ENCODE measurements around the gene DNMBP.

Gene DNMBP

GRCh38 chr10:100036850-100037249, 27.1 kb upstream of the DNMBP start:
- peaks cover 4% of the 10 kb centered on the region; the same call in 1 of the 2 replicates for H3K4me1 ChIP-seq (ENCODE audit: control insufficient read depth, insufficient read depth, low read length)
- no peak overlapping the region for H3K9ac ChIP-seq (ENCODE audit: low read length)
- no peak overlapping the region for H3K4me3 ChIP-seq (ENCODE audit: low read depth, low read length)
- no peaks in the 10 kb centered on the region for H3K27me3 ChIP-seq (ENCODE audit: control insufficient read depth, insufficient read depth, low read length)
- H3K27ac ChIP-seq (ENCODE audit: low read depth, low read length), result no peak overlapping the region
- H3K9me3 ChIP-seq (ENCODE audit: control insufficient read depth, insufficient read depth, low read depth, low read length), result peaks cover 9% of the 10 kb centered on the region
- no peaks in the 10 kb centered on the region for H3K36me3 ChIP-seq (ENCODE audit: control insufficient read depth, insufficient read depth, low read length)

GRCh38 chr10:100033766-100034418, 24.1 kb upstream of the DNMBP start:
- H3K4me1 ChIP-seq (ENCODE audit: control insufficient read depth, insufficient read depth, low read length), result peaks cover 4% of the 10 kb centered on the region; the same call in 1 of the 2 replicates
- no peak overlapping the region for H3K27ac ChIP-seq (ENCODE audit: low read depth, low read length)

DNA sequence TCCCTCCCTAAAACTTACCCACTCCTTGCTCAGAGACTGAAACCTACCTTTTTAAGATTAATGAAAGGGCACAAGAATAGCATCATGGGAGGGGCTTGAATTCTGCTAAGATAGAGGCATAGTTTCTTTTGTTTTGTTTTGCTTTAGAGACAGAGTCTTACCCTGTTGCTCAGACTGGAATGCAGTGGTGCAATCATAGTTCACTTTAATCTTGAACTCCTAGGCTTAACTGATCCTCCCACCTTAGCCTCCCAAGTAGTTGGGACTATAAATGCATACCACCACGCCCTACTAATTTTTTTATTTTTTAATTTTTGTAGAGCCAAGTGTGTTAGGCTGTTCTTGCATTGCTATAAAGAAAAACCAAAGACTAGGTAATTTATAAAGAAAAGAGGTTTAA, 17.7 kb upstream of the DNMBP start:
- Histone ChIP-seq H3K9ac (ENCODE audit: low read length) (no peak overlapping the region), H3K27me3 (ENCODE audit: control insufficient read depth, insufficient read depth, low read length) (no peaks in the 10 kb centered on the region), H3K36me3 (ENCODE audit: control insufficient read depth, insufficient read depth, low read length) (no peaks in the 10 kb centered on the region), H3K27ac (ENCODE audit: low read depth, low read length) (no peak overlapping the region), H3K4me3 (ENCODE audit: low read depth, low read length) (no peak overlapping the region), H3K4me1 (ENCODE audit: control insufficient read depth, insufficient read depth, low read length) (0 out of 2 replicates have a peak, but pooled peaks cover 3% of the 10 kb centered on the region), H3K9me3 (ENCODE audit: control insufficient read depth, insufficient read depth, low read depth, low read length) (peaks cover 20% of the 10 kb centered on the region)

More at GRCh38 chr10:100033766-100034418, 24.1 kb upstream of the DNMBP start:
- Histone ChIP-seq H3K4me3 (ENCODE audit: low read depth, low read length) (no peak overlapping the region), H3K9ac (ENCODE audit: low read length) (no peak overlapping the region), H3K9me3 (ENCODE audit: control insufficient read depth, insufficient read depth, low read depth, low read length) (peaks cover 12% of the 10 kb centered on the region), H3K36me3 (ENCODE audit: control insufficient read depth, insufficient read depth, low read length) (no peaks in the 10 kb centered on the region), H3K27me3 (ENCODE audit: control insufficient read depth, insufficient read depth, low read length) (no peaks in the 10 kb centered on the region)

DNA sequence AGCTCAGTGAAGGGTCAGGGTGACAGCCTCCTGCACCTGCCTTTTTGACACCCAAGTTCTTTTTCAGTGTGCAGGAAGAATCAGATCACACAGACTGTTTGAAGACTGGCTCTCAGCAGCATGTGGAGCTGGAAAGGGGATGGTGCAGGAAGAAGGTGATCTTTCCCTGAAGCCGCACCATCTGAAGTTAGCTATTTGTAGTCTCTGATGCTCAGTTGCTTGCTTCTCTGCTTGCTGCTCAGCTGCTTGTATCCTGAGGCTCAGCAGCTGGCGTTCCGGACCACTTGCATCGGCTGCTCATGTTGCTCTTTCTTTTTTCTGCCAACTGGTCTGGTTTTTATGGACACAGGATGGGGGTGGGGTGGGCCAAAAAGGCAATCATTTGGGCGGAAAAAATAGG, 15.8 kb upstream of the DNMBP start:
- peaks cover 6% of the 10 kb centered on the region for H3K4me1 ChIP-seq (ENCODE audit: control insufficient read depth, insufficient read depth, low read length)
- H3K4me3 ChIP-seq (ENCODE audit: low read depth, low read length), result no peak overlapping the region
- no peaks in the 10 kb centered on the region for H3K27me3 ChIP-seq (ENCODE audit: control insufficient read depth, insufficient read depth, low read length)
- no peak overlapping the region for H3K9ac ChIP-seq (ENCODE audit: low read length)
- peaks cover 20% of the 10 kb centered on the region for H3K9me3 ChIP-seq (ENCODE audit: control insufficient read depth, insufficient read depth, low read depth, low read length)
- no peaks in the 10 kb centered on the region for H3K36me3 ChIP-seq (ENCODE audit: control insufficient read depth, insufficient read depth, low read length)
- no peak overlapping the region for H3K27ac ChIP-seq (ENCODE audit: low read depth, low read length)

DNA sequence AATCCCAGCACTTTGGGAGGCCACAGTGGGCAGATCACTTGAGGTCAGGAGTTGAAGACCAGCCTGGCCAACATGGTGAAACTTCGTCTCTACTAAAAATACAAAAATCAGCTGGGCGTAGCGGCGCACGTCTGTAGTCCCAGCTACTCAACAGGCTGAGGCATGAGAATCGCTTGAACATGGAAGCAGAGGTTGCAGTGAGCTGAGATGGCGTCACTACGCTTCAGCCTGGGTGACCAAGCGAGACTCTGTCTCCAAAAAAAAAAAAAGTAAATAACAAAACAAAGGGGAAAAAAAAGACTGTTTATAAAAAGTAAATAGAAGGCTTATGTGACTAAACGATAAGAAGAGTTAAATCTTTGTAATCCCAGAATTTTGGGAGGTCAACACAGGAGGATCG, 15.0 kb upstream of the DNMBP start:
- H3K36me3 ChIP-seq (ENCODE audit: control insufficient read depth, insufficient read depth, low read length), result no peaks in the 10 kb centered on the region
- no peaks in the 10 kb centered on the region for H3K27me3 ChIP-seq (ENCODE audit: control insufficient read depth, insufficient read depth, low read length)
- no peak overlapping the region for H3K9ac ChIP-seq (ENCODE audit: low read length)
- no peak overlapping the region for H3K27ac ChIP-seq (ENCODE audit: low read depth, low read length)
- peaks cover 20% of the 10 kb centered on the region for H3K9me3 ChIP-seq (ENCODE audit: control insufficient read depth, insufficient read depth, low read depth, low read length)
- peaks cover 13% of the 10 kb centered on the region for H3K4me1 ChIP-seq (ENCODE audit: control insufficient read depth, insufficient read depth, low read length)
- no peak overlapping the region for H3K4me3 ChIP-seq (ENCODE audit: low read depth, low read length)

- Histone ChIP-seq H3K4me1 (ENCODE audit: control insufficient read depth, insufficient read depth, low read length) (peaks cover 13% of the 10 kb centered on the region), H3K9ac (ENCODE audit: low read length) (no peak overlapping the region), H3K27ac (ENCODE audit: low read depth, low read length) (no peak overlapping the region), H3K9me3 (ENCODE audit: control insufficient read depth, insufficient read depth, low read depth, low read length) (peaks cover 5% of the 10 kb centered on the region), H3K4me3 (ENCODE audit: low read depth, low read length) (no peak overlapping the region), H3K27me3 (ENCODE audit: control insufficient read depth, insufficient read depth, low read length) (no peaks in the 10 kb centered on the region), H3K36me3 (ENCODE audit: control insufficient read depth, insufficient read depth, low read length) (no peaks in the 10 kb centered on the region)
Observed at GRCh38 chr10:100022403-100022802, 12.7 kb upstream of the DNMBP start.

DNA sequence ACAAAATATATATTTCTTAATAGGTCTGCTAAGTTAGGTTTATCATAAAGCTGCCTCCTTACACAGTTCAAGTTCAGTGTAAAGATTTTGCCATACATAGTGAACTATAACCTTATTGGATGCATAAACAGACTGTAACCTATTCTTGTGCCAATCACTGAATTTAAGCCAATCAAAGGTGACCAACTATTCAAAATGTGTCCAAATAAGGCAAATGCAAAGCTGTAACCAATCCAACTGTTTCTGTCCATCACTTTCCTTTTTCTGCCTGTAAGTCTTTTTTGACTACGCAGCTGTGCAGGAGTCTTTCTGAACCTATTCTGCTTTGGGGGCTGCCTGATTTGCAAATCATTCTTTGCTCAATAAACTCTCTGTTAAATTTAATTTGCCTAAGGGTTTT, 11.6 kb upstream of the DNMBP start:
- no peaks in the 10 kb centered on the region for H3K9me3 ChIP-seq (ENCODE audit: control insufficient read depth, insufficient read depth, low read depth, low read length)
- H3K4me1 ChIP-seq (ENCODE audit: control insufficient read depth, insufficient read depth, low read length), result peaks cover 13% of the 10 kb centered on the region
- H3K36me3 ChIP-seq (ENCODE audit: control insufficient read depth, insufficient read depth, low read length), result no peaks in the 10 kb centered on the region
- H3K4me3 ChIP-seq (ENCODE audit: low read depth, low read length), result no peak overlapping the region
- H3K27ac ChIP-seq (ENCODE audit: low read depth, low read length), result no peak overlapping the region
- H3K9ac ChIP-seq (ENCODE audit: low read length), result no peak overlapping the region
- no peaks in the 10 kb centered on the region for H3K27me3 ChIP-seq (ENCODE audit: control insufficient read depth, insufficient read depth, low read length)

GRCh38 chr10:100020886-100021253, 11.1 kb upstream of the DNMBP start:
- Histone ChIP-seq H3K9ac (ENCODE audit: low read length) (no peak overlapping the region), H3K4me1 (ENCODE audit: control insufficient read depth, insufficient read depth, low read length) (peaks cover 13% of the 10 kb centered on the region), H3K36me3 (ENCODE audit: control insufficient read depth, insufficient read depth, low read length) (no peaks in the 10 kb centered on the region), H3K27ac (ENCODE audit: low read depth, low read length) (no peak overlapping the region), H3K27me3 (ENCODE audit: control insufficient read depth, insufficient read depth, low read length) (no peaks in the 10 kb centered on the region), H3K9me3 (ENCODE audit: control insufficient read depth, insufficient read depth, low read depth, low read length) (no peaks in the 10 kb centered on the region), H3K4me3 (ENCODE audit: low read depth, low read length) (no peak overlapping the region)

- Histone ChIP-seq H3K4me1 (ENCODE audit: control insufficient read depth, insufficient read depth, low read length) (peaks cover 10% of the 10 kb centered on the region), H3K9ac (ENCODE audit: low read length) (no peak overlapping the region)
Observed at GRCh38 chr10:100020142-100020885, 10.6 kb upstream of the DNMBP start.

GRCh38 chr10:100019787-100020141, 10.0 kb upstream of the DNMBP start:
- Histone ChIP-seq H3K36me3 (ENCODE audit: control insufficient read depth, insufficient read depth, low read length) (no peaks in the 10 kb centered on the region), H3K27me3 (ENCODE audit: control insufficient read depth, insufficient read depth, low read length) (no peaks in the 10 kb centered on the region), H3K9ac (ENCODE audit: low read length) (no peak overlapping the region), H3K4me1 (ENCODE audit: control insufficient read depth, insufficient read depth, low read length) (peaks cover 10% of the 10 kb centered on the region), H3K27ac (ENCODE audit: low read depth, low read length) (no peak overlapping the region), H3K9me3 (ENCODE audit: control insufficient read depth, insufficient read depth, low read depth, low read length) (no peaks in the 10 kb centered on the region), H3K4me3 (ENCODE audit: low read depth, low read length) (no peak overlapping the region)

More at GRCh38 chr10:100020142-100020885, 10.6 kb upstream of the DNMBP start:
- H3K27me3 ChIP-seq (ENCODE audit: control insufficient read depth, insufficient read depth, low read length), result no peaks in the 10 kb centered on the region
- H3K4me3 ChIP-seq (ENCODE audit: low read depth, low read length), result no peak overlapping the region
- H3K9me3 ChIP-seq (ENCODE audit: control insufficient read depth, insufficient read depth, low read depth, low read length), result no peaks in the 10 kb centered on the region
- no peaks in the 10 kb centered on the region for H3K36me3 ChIP-seq (ENCODE audit: control insufficient read depth, insufficient read depth, low read length)
- no peak overlapping the region for H3K27ac ChIP-seq (ENCODE audit: low read depth, low read length)

- H3K4me1 ChIP-seq (ENCODE audit: control insufficient read depth, insufficient read depth, low read length), result no peaks in the 10 kb centered on the region
- no peaks in the 10 kb centered on the region for H3K9me3 ChIP-seq (ENCODE audit: control insufficient read depth, insufficient read depth, low read depth, low read length)
- H3K9ac ChIP-seq (ENCODE audit: low read length), result no peak overlapping the region
- H3K27ac ChIP-seq (ENCODE audit: low read depth, low read length), result no peak overlapping the region
- H3K36me3 ChIP-seq (ENCODE audit: control insufficient read depth, insufficient read depth, low read length), result no peaks in the 10 kb centered on the region
- H3K27me3 ChIP-seq (ENCODE audit: control insufficient read depth, insufficient read depth, low read length), result peaks cover 6% of the 10 kb centered on the region
- H3K4me3 ChIP-seq (ENCODE audit: low read depth, low read length), result no peak overlapping the region
Observed at GRCh38 chr10:100014071-100014762, 4.5 kb upstream of the DNMBP start.

Measured in HUES6 (cell line).